ENCODE results near the gene KCNA2.

The KCNA2 gene

DNA sequence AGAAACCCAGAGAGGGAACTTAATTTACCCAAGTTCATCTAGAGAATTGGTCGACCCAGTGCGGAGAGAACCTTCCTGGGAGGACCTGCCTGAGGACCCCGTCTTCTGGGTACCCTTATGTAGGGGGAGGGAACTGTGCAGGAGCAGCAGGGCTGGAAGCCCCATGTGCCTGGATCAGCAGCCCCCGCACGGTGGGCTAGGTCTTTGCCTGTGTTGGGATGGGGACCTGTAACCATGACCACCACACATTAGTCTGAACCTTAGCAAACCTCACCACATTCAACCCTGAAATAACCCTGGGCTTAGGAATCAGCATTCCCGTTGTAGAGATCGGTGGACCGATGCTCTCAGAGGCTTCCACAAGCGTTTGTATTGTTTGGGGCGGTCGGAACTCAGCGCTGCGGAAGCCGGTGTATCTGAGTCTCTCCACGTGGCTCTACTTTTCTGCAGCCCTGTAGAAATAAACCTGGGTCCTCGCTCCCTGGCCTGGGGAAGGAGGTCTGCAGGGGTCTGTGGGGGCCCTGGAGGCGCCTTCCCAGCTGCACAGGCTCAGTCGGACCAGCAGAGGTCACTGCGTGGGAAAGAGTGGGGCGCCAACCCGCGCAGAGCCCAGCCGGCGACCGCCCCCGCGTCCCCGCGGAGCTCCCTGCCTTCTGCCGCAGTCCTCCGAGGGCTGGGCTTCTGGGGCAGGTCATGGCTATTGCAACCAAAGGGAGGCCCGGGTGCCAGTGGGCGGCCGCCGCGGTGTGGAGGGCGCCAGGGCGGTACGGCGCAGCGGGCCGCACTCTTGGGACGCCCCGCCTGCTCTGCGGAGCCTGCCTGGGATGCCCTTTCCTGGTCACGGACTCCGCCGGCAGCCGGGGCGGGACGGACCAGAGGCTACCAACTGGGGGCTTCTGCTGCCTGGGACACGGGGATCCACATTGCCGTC, 51.0 kb downstream of the KCNA2 start:
- DNase-seq (no peak), ATAC-seq (ENCODE audit: insufficient read depth, low read depth) (no peak)
- H3K79me2 ChIP-seq (ENCODE audit: insufficient read depth, low read length) = no peaks in the 10 kb centered on the region
- H3K9ac ChIP-seq (ENCODE audit: low read depth, low read length) = no peak overlapping the region
- no peak overlapping the region for H3K4me2 ChIP-seq (ENCODE audit: insufficient read depth, low read length)
- no peaks in the 10 kb centered on the region; the same call in 1 of the 2 replicates for H4K20me1 ChIP-seq (ENCODE audit: insufficient read depth, low read length)
- peaks cover 13% of the 10 kb centered on the region for H3K27me3 ChIP-seq (ENCODE audit: insufficient read depth, low read length, poor library complexity)
- TF ChIP-seq, protein P1, sequence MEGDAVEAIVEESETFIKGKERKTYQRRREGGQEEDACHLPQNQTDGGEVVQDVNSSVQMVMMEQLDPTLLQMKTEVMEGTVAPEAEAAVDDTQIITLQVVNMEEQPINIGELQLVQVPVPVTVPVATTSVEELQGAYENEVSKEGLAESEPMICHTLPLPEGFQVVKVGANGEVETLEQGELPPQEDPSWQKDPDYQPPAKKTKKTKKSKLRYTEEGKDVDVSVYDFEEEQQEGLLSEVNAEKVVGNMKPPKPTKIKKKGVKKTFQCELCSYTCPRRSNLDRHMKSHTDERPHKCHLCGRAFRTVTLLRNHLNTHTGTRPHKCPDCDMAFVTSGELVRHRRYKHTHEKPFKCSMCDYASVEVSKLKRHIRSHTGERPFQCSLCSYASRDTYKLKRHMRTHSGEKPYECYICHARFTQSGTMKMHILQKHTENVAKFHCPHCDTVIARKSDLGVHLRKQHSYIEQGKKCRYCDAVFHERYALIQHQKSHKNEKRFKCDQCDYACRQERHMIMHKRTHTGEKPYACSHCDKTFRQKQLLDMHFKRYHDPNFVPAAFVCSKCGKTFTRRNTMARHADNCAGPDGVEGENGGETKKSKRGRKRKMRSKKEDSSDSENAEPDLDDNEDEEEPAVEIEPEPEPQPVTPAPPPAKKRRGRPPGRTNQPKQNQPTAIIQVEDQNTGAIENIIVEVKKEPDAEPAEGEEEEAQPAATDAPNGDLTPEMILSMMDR (IDR thresholded peaks at IDR 0.05; ENCODE audit: borderline replicate concordance, extremely low read depth, low read length, poor library complexity, severe bottlenecking) = peak; percentile 28
- TF ChIP-seq EZH2 (IDR thresholded peaks at IDR 0.05; ENCODE audit: borderline replicate concordance, low read depth, low read length, severe bottlenecking) = no peak
- no peaks in the 10 kb centered on the region for H3K4me1 ChIP-seq (ENCODE audit: insufficient read depth, low read length)
- no peaks in the 10 kb centered on the region for H3K36me3 ChIP-seq (ENCODE audit: insufficient read depth, low read length)
- H3K27ac ChIP-seq (ENCODE audit: low read length) = no peak overlapping the region
- H3K4me3 ChIP-seq (ENCODE audit: low read depth in 1 of 2, low read length in 2 of 2) = no peak overlapping the region
- H2AFZ ChIP-seq (ENCODE audit: low read depth, low read length) = no peak overlapping the region
- H3K9me3 ChIP-seq (ENCODE audit: insufficient read depth, low read length, severe bottlenecking) = no peaks in the 10 kb centered on the region

DNA sequence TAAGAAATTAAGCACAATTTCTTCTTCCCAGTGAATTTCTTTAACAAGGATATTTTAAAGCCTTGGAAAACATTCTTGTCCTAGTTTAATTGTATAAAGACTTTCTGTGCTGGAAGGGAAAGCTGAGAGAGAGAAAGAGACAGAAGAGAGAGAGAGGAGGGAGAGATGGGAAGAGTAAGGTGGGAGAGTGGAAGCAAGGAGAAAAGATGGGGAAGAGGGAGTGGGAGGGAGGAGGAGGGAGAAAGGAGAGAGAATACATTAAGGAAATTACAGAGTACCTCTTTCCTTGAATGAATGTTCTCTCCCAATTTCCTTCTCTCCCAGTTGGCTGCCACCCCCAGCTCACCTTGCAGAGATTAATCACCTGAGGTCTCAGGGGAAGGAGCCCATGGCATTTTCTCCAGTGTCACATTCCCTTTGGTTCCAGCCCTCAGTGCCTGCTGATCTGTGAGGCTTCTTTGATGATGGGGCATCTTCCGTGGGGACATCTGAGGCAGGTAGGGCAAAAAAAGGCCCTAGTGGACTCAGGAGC, 54.8 kb downstream of the KCNA2 start:
- Histone ChIP-seq H3K9ac (ENCODE audit: low read depth, low read length) (no peak overlapping the region), H3K4me1 (ENCODE audit: insufficient read depth, low read length) (no peaks in the 10 kb centered on the region), H3K79me2 (ENCODE audit: insufficient read depth, low read length) (no peaks in the 10 kb centered on the region), H2AFZ (ENCODE audit: low read depth, low read length) (no peak overlapping the region), H3K4me3 (ENCODE audit: low read depth in 1 of 2, low read length in 2 of 2) (no peak overlapping the region), H3K27ac (ENCODE audit: low read length) (no peak overlapping the region), H3K27me3 (ENCODE audit: insufficient read depth, low read length, poor library complexity) (peaks cover 9% of the 10 kb centered on the region), H4K20me1 (ENCODE audit: insufficient read depth, low read length) (no peaks in the 10 kb centered on the region; the same call in 1 of the 2 replicates), H3K4me2 (ENCODE audit: insufficient read depth, low read length) (no peak overlapping the region), H3K36me3 (ENCODE audit: insufficient read depth, low read length) (no peaks in the 10 kb centered on the region), H3K9me3 (ENCODE audit: insufficient read depth, low read length, severe bottlenecking) (no peaks in the 10 kb centered on the region)
- TF ChIP-seq EZH2 (IDR thresholded peaks at IDR 0.05; ENCODE audit: borderline replicate concordance, low read depth, low read length, severe bottlenecking) = no peak
- TF ChIP-seq, protein P1 (IDR thresholded peaks at IDR 0.05; ENCODE audit: borderline replicate concordance, extremely low read depth, low read length, poor library complexity, severe bottlenecking) = no peak
- DNase-seq (no peak), ATAC-seq (ENCODE audit: insufficient read depth, low read depth) (no peak)

DNA sequence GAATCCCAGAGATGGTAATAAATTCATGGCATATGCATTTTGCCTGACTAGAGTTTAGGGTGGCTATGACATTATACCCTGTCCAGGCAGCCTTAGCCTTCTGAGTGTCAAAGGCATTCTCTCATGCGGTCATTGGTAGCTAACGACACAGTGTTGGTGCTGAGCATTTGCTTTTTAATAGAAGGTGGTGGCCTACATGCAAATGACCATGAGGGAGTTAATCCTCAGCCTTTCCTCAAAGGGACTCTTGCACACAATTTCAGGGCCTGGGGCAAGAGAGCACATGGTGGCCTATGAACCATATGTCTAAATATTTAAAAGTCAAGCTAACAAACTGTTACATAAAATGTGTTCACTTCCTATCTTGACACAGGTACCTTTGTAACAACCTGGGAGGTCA, 56.3 kb downstream of the KCNA2 start:
- no peak for ATAC-seq (ENCODE audit: insufficient read depth, low read depth)
- H3K79me2 ChIP-seq (ENCODE audit: insufficient read depth, low read length) = no peaks in the 10 kb centered on the region

More for the DNA sequence above, 56.3 kb downstream of the KCNA2 start:
- Histone ChIP-seq H3K4me3 (ENCODE audit: low read depth in 1 of 2, low read length in 2 of 2) (no peak overlapping the region), H3K27me3 (ENCODE audit: insufficient read depth, low read length, poor library complexity) (peaks cover 8% of the 10 kb centered on the region), H3K27ac (ENCODE audit: low read length) (no peak overlapping the region), H3K9ac (ENCODE audit: low read depth, low read length) (no peak overlapping the region), H2AFZ (ENCODE audit: low read depth, low read length) (no peak overlapping the region), H4K20me1 (ENCODE audit: insufficient read depth, low read length) (no peaks in the 10 kb centered on the region; the same call in 1 of the 2 replicates), H3K36me3 (ENCODE audit: insufficient read depth, low read length) (no peaks in the 10 kb centered on the region), H3K9me3 (ENCODE audit: insufficient read depth, low read length, severe bottlenecking) (no peaks in the 10 kb centered on the region), H3K4me1 (ENCODE audit: insufficient read depth, low read length) (no peaks in the 10 kb centered on the region), H3K4me2 (ENCODE audit: insufficient read depth, low read length) (no peak overlapping the region)
- DNase-seq = no peak
- TF ChIP-seq EZH2 (IDR thresholded peaks at IDR 0.05; ENCODE audit: borderline replicate concordance, low read depth, low read length, severe bottlenecking) = no peak
- TF ChIP-seq, protein P1 (IDR thresholded peaks at IDR 0.05; ENCODE audit: borderline replicate concordance, extremely low read depth, low read length, poor library complexity, severe bottlenecking) = no peak

Data from DND-41 (cell line).